Tibial nerve (tissue), 4 donors: ENCODE measurements around the gene CMC4.

Source experiments
- CTCF ChIP-seq, 5 experiments: fragments of 200-600 bp in 3 of 5; fragments of 450-650 bp in 2 of 5; sonication (generic) in 3 of 5; IDR thresholded peaks; one replicate each; pipeline ENCODE4 v1.5.1; 2016 to 2019; ENCODE audit warnings: antibody characterized with exemption in 5 of 5, mild to moderate bottlenecking in 3 of 5, moderate library complexity in 2 of 5
- EP300 ChIP-seq, 2 donors: sonication (generic); formaldehyde crosslinking; IDR thresholded peaks; one replicate each; pipeline ENCODE4 v1.6.1; 2017; ENCODE audit warnings: antibody characterized with exemption in 2 of 2, mild to moderate bottlenecking in 1 of 2
- POLR2A ChIP-seq, 2 donors: fragments of 450-650 bp; IDR thresholded peaks; one replicate each; pipeline ENCODE4 v1.6.1; 2017; ENCODE audit warnings: antibody characterized with exemption in 2 of 2, mild to moderate bottlenecking in 2 of 2, moderate library complexity in 2 of 2

GRCh38 chrX:155112171-155112570 is 41.2 kb upstream of the CMC4 start:
- no peak for TF ChIP-seq CTCF (IDR thresholded peaks at IDR 0.05)
- no peak for TF ChIP-seq POLR2A (IDR thresholded peaks at IDR 0.05)
- TF ChIP-seq EP300 (IDR thresholded peaks at IDR 0.05) = no peak
